Hematopoietic multipotent progenitor cell treated with erythropoietin and hydrocortisone succinate and interleukin-3 and kit ligand, for 15 days (in vitro differentiated cells): Measurements from ENCODE around the gene COP1.
"Not testable (repeated sequence)": the region's sequence is repeated elsewhere in the genome, so short reads cannot be mapped to it uniquely, and the experiment has no call there.

Experiments
- DNase-seq: peaks from one replicate; pipeline ENCODE4 v3.0.0-alpha.2; 2015; ENCODE audit warnings: low spot score

COP1 gene

DNA sequence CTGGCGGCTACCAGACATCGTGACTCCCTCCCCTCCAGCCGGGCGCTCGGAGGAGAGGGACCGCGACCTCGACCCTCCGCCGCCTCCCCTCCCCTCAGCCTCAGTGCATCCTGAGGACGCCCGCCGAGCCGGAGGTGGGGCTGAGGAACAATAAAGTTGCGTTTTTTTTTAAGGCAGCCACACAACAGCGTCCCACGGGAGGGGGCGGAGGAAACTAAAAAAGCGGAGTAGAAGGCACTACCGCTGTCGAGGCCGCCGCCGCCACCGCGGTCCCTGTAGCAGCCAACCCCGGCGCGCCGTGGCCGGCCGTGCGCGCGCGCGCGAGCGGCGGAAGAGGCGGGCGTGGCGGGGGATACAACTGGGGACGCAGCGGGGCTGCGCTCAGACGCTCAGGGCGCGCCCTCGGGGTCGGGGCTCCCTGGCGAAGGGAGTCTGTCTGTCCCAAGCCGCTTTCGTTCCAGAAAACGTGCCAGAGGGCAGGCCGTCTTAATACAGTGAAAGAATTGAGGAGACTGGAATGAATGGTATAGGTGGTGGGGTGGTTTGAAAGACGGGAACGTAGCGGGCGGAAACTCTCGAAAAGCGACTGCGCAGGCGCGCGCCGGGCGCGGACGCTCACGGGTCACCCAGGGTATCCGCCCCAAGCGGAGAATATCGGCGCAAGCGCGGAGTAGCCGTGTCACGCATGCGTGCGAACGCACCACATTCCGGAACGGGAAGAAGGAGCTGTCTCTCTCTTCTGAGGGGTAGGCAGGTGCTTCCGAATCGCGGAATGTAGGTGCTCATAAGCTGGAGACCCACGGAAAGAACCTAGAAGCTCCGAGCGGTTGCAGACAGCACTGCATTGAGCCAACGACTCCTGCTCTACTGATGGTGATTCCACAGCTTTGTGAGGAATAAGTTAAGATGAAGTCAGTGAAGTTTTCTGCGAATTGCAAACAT is at the start of gene COP1:
COP1 (minus strand) TSS at position 326 of the 942 bp plus-strand sequence; CDS start at position 18, 308 bp downstream.
- DNase-seq: peak; percentile 97

DNA sequence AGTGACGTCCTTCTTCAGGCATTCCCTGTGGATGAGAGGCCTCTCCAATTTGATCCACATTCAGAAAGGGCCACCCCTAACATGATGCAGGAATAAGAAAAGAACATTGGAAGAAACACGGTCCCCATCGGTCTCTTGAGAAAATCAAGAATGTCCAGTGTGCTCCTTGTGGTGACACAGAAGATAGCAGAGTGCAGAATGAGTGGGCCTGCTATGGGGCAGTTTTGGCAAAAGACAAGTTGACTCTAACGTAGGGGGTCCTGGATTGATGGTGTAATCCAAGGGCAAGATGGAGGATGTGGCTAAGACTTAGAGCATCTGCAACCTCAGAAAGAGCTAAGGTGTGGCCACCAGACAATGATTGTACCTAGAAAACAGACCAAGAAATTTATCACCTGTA is 45.1 kb upstream of the COP1 start:
- no peak for DNase-seq

DNA sequence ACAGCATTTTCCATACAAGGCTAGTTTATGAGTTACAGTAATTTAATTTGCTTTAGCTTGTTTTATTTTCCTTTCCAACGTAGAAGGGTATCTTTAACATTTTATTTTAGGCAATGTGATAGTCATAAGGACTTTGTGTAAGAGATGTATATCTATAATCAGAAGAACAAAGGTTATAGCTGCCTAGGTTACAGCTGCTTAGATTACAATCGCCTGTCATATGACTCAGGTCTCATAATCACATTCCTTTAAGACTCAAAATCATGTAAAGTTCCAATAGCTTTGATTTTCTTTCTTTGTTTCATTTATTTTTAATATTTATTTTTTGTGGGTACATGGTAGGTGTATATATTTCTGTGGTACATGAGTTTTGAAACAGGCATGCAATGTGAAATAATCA is 37.8 kb upstream of the COP1 start:
- no peak for DNase-seq

DNA sequence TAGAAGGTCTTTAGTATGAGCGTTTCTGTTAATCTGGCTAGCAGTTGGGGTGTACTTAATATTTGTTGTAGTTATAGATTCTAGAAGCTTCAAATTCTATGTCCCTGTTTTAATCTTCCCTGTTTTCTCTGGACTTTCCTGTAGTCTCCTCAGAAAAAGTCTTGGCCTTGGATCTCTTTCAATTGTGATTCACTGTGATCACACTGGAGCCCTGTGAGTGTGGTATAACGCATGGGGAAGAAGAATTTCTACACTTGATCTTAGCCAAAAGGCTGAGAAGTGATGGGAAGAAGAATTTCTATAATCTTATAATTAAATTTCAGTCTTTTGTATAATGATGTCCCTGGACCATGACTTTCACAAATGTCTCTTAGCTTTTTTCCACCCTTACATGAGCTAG is 36.7 kb upstream of the COP1 start:
- no peak for DNase-seq

DNA sequence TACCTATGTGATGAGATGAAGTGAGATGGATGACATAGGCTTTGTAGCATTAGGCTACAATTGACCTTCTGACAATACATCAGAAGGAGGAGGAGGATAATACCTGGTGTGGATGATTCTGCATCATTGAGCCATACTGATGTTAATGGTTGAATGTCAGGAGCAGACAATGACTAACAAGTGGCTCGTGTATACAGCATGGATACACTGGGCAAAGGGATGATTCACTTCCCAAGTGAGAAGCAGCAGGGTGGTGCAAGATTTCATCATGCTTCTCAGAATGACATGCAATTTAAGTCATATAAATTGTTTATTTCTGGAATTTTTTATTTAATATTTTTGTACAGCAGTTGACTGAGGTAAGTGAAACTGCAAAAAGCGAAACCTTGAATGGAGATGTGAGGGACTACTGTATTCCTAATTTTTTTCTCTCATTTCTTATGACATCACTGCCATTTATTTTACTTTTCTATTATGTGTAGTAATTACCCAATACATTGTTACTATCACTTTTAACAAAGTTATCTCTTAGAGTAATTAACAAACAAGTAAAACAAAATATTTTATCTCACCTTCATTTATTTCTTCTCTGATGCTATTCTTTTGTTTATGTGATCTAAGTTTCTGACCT is 34.4 kb upstream of the COP1 start:
- DNase-seq: no peak

DNA sequence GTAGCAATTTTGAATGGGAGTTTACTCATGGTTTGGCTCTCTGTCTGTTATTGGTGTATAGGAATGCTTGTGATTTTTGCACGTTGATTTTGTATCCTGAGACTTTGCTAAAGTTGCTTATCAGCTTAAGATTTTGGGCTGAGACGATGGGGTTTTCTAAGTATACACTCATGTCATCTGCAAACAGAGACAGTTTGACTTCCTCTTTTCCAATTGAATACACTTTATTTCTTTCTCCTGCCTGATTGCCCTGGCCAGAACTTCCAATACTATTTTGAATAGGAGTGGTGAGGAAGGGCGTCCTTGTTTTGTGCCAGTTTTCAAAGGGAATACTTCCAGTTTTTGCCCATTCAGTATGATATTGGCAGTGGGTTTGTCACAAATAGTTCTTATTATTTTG is 26.6 kb upstream of the COP1 start:
- not testable (repeated sequence) for DNase-seq

DNA sequence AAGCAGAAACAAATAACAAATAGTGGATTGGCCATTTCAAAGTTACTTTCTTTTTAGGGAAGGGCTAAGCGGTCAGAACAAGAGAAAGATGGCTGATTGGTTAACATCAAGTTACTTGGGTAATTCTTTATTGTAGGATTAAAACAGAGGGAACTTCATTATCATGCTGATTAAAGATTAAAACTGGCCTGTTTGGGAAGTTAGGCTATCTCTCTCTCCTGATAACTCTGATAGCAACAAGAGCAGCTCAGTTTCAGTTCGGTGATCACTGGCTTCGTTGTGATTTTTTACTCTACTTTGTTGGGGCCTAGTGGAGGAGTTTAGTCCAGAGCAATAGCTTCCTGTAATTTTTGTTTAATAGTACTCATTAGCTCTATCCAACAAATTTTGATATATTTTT is 20.5 kb upstream of the COP1 start:
- no peak for DNase-seq

DNA sequence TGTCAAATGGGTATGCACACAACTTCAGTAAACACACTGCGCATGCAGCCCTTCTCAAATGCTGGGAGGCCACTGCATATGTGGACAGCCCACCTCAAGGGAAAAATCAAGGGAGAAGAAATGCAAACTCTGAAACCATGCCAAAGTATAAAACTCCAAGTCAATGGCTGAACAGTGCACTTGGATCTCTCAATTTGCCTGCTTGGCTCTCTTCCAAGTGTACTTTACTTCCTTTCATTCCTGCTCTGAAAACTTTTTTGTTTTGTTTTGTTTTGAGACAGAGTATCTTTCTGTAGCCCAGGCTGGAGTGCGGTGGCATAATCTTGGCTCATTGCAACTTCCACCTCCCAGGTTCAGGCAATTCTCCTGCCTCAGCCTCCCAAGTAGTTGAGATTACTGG is 18.8 kb upstream of the COP1 start:
- no peak for DNase-seq

DNA sequence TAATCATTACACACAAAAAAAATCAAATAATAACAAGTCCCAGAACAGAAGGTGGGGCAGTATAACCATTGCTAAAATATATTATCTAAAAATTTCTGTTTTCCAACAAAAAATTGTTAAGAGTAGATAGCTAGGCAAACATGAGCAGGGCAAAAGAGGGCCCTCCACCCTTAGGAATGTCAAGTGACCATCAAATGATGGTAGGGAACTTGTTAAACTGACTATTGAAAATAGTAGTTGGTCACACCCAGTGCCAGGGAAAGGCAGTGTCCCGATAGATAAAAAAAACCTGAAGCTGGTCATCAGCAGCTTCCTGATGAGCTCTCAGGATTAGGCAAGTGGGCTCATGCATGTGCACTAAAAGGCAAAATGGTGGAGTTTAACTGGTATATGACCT is 18.4 kb upstream of the COP1 start:
- DNase-seq: no peak

DNA sequence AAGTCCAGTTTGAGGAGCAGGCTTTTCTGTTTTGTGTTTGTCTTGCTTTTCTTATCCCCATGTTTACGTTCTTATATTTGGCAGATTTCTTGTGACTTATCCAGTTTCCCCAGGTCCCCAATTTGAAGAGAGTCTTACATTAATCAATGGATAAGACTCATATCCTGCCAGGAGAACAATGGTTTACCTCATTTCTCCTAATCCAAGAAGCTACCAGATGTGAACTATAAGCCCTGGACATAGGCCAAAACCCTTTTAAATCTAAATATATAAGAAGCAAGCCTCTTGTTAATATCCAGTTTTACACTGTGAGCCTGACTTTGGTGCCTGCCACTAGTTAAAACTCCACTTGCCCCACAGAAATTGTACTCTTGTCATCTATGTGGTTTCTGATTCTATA is 15.1 kb upstream of the COP1 start:
- no peak for DNase-seq

DNA sequence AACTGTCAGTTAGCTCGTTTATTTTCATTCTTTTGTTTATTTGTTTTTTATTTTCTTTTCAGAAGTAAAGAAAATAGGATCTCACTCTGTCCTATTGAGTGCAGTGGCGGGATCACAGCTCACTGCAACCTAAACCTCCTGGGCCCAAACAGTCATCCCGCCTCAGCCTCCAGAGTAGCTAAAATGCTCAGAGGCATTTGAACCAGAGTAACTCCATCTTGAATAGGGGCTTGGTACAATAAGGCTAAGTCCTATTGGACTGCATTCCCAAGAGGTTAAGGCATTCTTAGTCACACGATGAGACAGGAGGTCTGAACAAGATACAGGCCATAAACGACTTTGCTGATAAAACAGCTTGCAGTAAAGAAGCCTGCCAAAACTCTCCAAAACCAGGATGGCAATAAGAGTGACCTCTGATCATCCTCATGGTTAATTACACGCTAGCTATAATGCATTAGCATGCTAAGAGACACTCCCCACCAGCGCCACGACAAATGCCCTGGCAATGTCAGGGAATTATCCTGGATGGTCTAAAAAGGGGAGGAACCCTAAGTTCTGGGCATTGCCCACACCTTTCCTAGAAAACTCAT is 13.1 kb upstream of the COP1 start:
- DNase-seq: no peak

DNA sequence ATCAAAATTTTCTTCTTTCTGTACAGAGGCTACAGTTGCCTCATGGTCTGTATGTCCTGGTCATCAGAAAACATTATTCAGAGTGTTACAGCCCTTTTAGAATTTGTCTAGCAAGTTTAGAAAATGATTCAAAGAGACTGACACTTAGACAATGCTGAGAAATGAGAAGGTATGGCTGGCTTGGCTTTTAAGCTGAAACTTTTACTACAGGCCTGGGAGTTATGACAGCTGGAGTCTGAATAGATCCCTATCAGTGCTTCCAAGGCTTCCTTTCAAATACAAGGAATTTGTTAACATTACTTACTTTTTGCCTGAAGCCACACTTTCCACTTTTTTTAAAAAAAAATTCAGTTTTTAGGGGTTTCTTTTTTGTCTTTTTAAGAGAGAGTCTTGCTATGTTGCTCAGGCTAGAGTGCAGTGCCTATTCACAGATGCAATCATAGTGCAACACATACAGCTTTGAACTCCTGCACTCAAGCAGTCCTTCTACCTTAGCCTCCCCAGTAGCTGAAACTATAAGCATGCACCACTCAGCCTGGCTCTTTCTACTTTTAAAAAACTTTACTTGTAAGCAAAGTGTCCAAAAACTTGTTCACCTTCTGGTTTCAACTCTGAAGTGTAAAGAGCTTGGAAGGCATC is 10.5 kb upstream of the COP1 start:
- DNase-seq: no peak

DNA sequence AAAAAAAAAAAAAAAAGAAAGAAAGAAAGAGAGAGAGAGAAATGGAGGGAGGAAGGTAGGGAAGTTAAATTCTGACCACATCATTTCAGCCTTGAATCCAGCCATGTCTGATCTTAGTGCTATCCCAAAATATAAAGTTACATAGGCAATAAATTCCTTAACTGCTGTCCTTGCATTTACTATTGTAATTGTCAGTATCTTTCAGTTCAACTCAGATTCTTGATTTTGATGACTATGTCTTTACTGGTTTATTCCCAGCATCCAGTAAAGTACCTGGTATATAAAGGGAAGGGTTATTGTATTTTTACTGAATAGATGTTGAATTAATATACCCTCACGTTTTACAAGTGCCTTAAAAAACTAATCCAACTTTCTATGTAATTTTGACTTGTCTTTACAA is 8.9 kb upstream of the COP1 start:
- no peak for DNase-seq

DNA sequence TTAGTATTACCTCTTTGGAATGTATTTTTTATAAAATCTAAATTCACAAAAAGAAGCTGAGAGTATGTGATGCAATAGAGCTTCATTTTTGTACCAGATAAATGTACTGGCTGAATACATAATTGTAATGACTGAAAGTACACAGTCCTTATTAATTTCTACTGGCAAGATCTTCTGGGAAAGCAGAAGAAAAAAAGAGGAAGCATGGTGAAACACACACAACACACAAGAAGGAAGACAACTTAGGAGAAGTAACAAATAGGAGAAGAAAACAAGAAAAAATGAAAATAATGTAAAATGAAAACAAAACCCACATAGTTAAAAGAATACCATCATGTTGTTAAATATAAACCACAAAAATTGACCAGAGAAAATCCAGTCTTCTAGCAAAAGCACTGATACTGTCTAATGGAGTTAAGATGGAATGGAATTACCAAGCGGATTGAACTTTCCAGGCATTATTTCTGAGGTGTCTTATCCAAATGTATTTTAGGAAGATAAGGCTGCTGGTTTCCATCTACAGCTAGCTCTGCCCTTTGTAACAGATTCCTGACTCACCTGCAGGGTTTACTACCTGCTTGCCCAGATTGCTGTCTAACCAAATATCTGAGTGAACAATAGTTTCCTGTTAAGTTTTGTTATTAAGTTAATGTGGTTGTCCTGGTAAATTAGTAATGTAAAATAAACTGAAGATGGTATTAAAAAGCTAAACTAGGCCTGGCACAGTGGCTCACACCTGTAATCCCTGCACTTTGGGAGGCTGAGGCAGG is 4.5 kb upstream of the COP1 start:
- no peak for DNase-seq

DNA sequence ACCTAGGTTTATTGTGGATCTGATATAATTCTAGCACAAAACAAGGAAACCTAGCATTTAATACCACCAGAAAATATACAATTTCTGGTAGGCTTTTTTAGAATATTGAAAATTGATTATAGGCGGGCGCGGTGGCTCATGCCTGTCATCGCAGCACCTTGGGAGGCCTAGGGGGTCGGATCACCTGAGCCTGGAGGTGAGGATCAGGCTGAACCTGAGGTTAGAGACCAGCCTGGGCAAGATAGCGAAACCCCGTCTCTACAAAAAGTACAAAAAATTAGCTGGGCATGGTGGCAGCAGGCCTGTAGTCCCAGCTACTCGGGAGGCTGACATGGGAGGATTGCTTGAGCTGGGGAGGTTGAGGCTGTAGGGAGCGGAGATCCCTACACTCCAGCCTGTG is 948 bp upstream of the COP1 start:
- no peak for DNase-seq

DNA sequence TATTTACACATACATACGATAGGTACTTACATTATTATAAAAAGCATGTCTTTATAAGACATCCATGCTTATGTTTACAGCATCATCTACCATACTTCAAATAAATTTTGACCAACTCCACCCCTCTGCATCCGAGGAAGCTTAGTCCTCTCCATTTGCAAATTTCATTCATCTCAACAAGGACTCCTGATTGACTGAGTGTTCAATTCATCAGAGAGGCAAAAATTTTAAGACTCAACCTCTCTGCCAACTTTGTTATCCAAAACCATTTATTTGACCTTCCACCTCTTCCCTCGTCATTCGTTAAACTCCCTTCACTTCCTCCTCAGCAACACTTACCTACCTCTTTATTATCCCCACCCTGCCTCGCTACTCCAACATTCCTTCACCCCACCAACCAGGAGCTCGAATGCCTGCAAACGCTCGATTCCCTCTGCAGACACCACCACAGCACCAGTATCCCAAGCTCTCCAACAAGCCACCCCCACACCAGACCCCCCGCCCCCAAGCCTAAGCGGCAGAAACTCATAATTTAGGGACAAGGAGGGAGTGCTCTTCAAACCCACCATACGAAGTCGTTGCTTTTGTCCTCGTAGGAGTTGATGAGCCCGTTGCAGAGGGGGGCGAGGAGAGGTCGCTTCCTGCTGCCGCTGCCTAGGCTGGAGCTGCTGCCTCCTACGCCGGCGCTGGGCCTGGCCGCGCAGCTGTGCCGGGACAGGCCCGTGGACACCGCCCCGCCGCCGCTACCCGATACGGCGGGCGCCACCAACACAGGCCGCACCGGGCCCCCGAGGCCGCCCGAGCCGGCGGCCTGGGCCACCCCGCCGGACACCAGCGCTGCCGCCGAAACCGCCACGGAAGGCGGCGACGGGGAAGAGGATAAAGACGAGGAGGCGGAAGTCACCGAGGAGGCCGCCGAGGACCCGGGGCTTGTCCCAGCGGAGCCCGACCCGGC is 803 bp downstream of the COP1 start:
- peak; percentile 55 for DNase-seq

DNA sequence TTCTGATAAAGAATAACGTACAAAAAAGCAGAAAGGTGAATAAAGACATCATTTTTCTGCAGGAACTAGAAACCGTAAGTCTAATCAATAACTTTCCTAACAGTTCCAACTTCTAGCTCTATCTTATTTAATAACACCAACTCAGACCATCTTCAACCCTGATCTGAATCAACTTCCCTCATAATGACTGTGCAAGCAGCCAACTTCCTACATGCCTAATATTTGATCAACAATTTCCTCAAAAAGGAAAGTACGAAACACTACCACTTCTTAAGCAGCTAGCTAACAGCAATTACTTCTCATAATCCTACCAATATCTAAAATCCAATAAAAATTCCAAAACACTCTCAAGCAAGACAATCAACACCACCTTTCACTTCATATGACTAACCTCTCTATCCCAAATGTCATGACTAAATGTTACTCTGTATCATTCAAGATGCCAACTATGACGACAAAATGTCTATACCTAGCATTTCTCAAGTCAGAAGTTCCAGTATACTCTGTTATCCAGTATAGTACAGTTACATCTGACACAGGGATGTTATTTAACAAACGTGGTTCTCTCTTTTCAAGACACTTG is 1.7 kb downstream of the COP1 start:
- peak; percentile 38 for DNase-seq

DNA sequence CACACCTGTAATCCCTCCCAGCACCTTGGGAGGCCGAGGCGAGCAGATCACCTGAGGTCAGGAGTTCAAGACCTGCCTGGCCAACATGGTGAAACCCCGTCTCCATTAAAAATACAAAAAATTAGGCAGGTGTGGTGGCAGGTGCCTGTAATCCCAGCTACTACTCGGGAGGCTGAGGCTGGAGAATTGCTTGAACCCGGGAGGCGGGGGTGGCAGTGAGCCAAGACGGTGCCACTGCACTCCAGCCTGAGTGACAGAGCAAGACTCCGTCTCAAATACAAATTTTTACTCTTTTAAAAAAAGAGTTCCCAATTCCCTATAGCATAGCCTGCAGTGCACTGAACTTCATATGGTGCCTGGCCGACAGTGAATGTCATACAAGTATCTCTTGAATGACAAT is 2.4 kb downstream of the COP1 start:
- not testable (repeated sequence) for DNase-seq

DNA sequence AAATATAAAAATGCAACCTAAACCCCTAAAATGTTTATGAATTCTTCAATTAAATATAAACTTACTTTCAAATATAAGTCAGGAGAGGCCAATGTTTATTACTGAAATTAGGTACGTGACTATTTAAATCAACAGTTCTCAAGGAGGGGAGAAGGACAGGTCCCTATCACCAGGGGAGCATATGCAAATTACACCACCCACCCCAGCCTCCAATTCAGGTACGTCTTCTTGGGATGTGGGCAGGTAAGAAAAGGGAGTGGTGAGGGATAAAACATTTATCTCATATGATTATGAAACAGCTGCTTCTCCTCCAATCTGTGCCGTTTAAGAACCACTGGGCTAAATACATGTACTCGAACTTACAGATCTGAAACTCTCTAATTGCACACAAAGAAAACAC is 3.4 kb downstream of the COP1 start:
- no peak for DNase-seq

DNA sequence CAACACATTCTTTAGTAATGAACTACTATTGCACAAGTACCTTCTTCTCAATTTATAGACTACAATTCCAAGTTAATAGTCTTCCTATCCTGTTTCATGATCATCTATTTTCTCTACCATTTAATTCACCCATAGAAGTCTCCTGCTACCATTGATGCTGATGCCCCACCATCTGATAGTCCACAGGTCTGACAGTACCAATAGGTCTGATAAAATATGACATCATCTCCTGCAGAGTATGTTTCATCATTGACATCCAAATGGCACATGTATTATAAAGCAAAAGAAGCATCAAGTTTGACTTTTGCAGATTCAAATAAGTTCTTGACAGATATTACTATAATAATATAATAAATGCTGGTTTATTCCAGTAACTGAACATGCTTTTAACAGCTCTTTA is 5.5 kb downstream of the COP1 start:
- DNase-seq: no peak
